ENCODE measurements around the gene PDSS2. TPM values are rescaled to one million over a fixed set of nuclear protein-coding genes. Genes with fewer than 3 reads are reported as not detected.

PDSS2 gene
- total RNA-seq, 1 donor from 2014 or later, result 14.9 TPM

- Histone ChIP-seq H3K9me3 (ENCODE audit: low read depth) (no peaks in the 10 kb centered on the region), H4K20me1 (ENCODE audit: low read depth) (peaks cover 47% of the 10 kb centered on the region), H3K4me2 (no peak overlapping the region), H3K79me2 (ENCODE audit: low read depth) (peaks cover 96% of the 10 kb centered on the region), H3K27ac (no peak overlapping the region), H3K36me3 (no peaks in the 10 kb centered on the region), H3K9ac (no peak overlapping the region), H3F3A (ENCODE audit: low read depth) (peaks cover 27% of the 10 kb centered on the region), H3K4me3 (no peak overlapping the region), H3K4me1 (peaks cover 62% of the 10 kb centered on the region), H3K27me3 (no peaks in the 10 kb centered on the region), H2AFZ (replicated peaks) (no peak overlapping the region)
- Mint-ChIP-seq H3K27me3 (ENCODE audit: insufficient read depth, low read depth) (no peaks in the 10 kb centered on the region), H3K4me1 (peaks cover 31% of the 10 kb centered on the region), H3K4me3 (no peak overlapping the region), H3K27ac (no peak overlapping the region), H3K36me3 (peaks cover 10% of the 10 kb centered on the region), H3K9me3 (no peaks in the 10 kb centered on the region)
- DNase-seq (ENCODE audit: low spot score), result no peak
- TF ChIP-seq EZH2phosphoT487 (IDR thresholded peaks at IDR 0.05) (no peak), CTCF (IDR thresholded peaks at IDR 0.05) (no peak), EZH2 (IDR thresholded peaks at IDR 0.05) (no peak)
These were observed 37.7 kb upstream of the PDSS2 start for GRCh38 chr6:107496892-107497684.

DNA sequence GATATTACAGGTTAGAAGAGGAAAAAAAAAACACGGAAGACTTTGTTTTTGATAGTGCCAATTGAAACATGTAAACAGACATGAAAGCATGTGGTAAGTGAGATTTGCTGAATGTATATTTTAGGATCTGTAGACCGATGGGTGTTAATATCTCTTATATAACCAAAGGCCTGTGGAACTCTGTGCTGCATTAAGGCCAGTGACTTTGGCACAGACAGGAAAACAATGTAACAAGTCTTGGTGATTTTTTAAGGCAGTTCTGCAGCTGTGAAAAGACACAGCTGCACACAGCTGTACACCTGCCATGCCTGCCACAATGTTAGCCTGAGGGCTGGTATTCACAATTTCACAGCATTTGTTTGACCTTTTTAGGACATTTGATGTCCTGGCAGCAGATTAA lies 36.6 kb upstream of the PDSS2 start:
- no peak overlapping the region for H3K9ac ChIP-seq
- no peak overlapping the region for H3K4me2 ChIP-seq
- no peaks in the 10 kb centered on the region for H3K36me3 ChIP-seq

GRCh38 chr6:107495196-107495643 lies 35.9 kb upstream of the PDSS2 start:
- no peak overlapping the region for H3K27ac Mint-ChIP-seq
- no peak overlapping the region for H3K9ac ChIP-seq
- no peak for DNase-seq (ENCODE audit: low spot score)
- no peak overlapping the region for H3K4me3 ChIP-seq
- peaks cover 35% of the 10 kb centered on the region for H3F3A ChIP-seq (ENCODE audit: low read depth)
- H3K27ac ChIP-seq, result peak overlapping the region; percentile 54
- peaks cover 63% of the 10 kb centered on the region for H3K4me1 ChIP-seq
- H3K9me3 ChIP-seq (ENCODE audit: low read depth), result no peaks in the 10 kb centered on the region
- no peaks in the 10 kb centered on the region for H3K36me3 ChIP-seq
- H3K79me2 ChIP-seq (ENCODE audit: low read depth), result peaks cover 98% of the 10 kb centered on the region
- no peaks in the 10 kb centered on the region for H3K27me3 Mint-ChIP-seq (ENCODE audit: insufficient read depth, low read depth)
- no peak overlapping the region for H2AFZ ChIP-seq (replicated peaks)
- TF ChIP-seq EZH2 (IDR thresholded peaks at IDR 0.05) (no peak), CTCF (IDR thresholded peaks at IDR 0.05) (no peak), EZH2phosphoT487 (IDR thresholded peaks at IDR 0.05) (no peak)
- H3K4me3 Mint-ChIP-seq, result no peak overlapping the region
- H3K36me3 Mint-ChIP-seq, result peaks cover 5% of the 10 kb centered on the region
- peaks cover 28% of the 10 kb centered on the region for H3K4me1 Mint-ChIP-seq
- no peaks in the 10 kb centered on the region for H3K9me3 Mint-ChIP-seq
- H3K4me2 ChIP-seq, result peak overlapping the region; percentile 95
- H3K27me3 ChIP-seq, result no peaks in the 10 kb centered on the region
- peaks cover 37% of the 10 kb centered on the region for H4K20me1 ChIP-seq (ENCODE audit: low read depth)

More for the DNA sequence above, 36.6 kb upstream of the PDSS2 start:
- H3F3A ChIP-seq (ENCODE audit: low read depth), result peaks cover 28% of the 10 kb centered on the region
- H3K36me3 Mint-ChIP-seq, result peaks cover 5% of the 10 kb centered on the region
- peaks cover 28% of the 10 kb centered on the region for H3K4me1 Mint-ChIP-seq
- peaks cover 37% of the 10 kb centered on the region for H4K20me1 ChIP-seq (ENCODE audit: low read depth)
- H3K4me3 Mint-ChIP-seq, result no peak overlapping the region
- no peak overlapping the region for H3K4me3 ChIP-seq
- peaks cover 96% of the 10 kb centered on the region for H3K79me2 ChIP-seq (ENCODE audit: low read depth)
- no peak overlapping the region for H2AFZ ChIP-seq (replicated peaks)
- peaks cover 63% of the 10 kb centered on the region for H3K4me1 ChIP-seq
- peak overlapping the region; percentile 27 for H3K27ac Mint-ChIP-seq
- no peaks in the 10 kb centered on the region for H3K27me3 Mint-ChIP-seq (ENCODE audit: insufficient read depth, low read depth)
- H3K27ac ChIP-seq, result no peak overlapping the region
- no peaks in the 10 kb centered on the region for H3K9me3 Mint-ChIP-seq
- H3K27me3 ChIP-seq, result no peaks in the 10 kb centered on the region
- DNase-seq (ENCODE audit: low spot score), result no peak
- H3K9me3 ChIP-seq (ENCODE audit: low read depth), result no peaks in the 10 kb centered on the region
- TF ChIP-seq EZH2 (IDR thresholded peaks at IDR 0.05) (no peak), EZH2phosphoT487 (IDR thresholded peaks at IDR 0.05) (no peak), CTCF (IDR thresholded peaks at IDR 0.05) (no peak)
